HG03520 (cell line): ENCODE data around the gene RLN1.
"Not testable (repeated sequence)": the region's sequence is repeated elsewhere in the genome, so short reads cannot be mapped to it uniquely, and the experiment has no call there.

Experiments used
- ATAC-seq: cut with Tn5 transposase; IDR thresholded peaks from one replicate; pipeline ENCODE4 v1.9.1; 2021; ENCODE audit warnings: mild to moderate bottlenecking, moderate library complexity; ENCODE audit not compliant: unreplicated experiment

Gene RLN1

DNA sequence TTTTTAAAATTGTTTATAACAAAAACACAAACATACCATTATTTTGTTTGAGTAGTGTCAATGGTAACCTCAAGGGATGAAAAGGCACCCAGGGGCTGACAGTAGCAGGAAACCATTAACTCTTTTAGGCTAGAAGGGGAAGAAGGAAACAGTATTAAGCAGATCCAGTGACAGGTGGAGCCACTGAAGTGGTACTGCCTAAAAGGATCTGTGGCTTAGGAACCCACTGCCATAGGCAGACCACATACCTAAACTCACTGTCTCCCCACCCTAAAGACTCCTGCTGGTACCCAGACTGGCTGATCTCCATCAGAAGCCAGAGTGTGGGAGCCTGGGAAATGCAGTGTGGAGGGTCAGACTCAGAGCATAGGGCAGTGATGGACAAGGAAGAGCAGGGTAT, 13.5 kb downstream of the RLN1 start:
- ATAC-seq = no peak

DNA sequence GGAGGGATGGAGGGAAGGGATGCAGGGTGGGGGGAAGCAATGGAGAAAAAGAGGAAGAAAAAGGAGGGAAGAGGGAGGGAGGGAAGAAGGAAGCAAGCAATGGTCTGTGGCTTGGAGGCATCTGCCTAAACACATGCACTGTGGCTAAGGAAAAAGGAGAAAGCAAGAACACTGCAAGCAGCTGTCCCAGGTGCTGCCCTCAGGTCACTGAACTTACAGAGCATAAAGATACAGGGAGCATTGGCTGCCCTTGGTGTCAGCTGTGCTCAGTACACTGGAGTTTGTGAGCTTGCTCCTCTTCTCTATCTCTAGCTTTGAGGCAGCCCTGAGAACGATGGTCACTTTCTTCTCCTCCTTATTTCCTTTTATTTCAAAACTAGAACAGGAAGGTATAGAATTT, 18.1 kb downstream of the RLN1 start:
- ATAC-seq = not testable (repeated sequence)

DNA sequence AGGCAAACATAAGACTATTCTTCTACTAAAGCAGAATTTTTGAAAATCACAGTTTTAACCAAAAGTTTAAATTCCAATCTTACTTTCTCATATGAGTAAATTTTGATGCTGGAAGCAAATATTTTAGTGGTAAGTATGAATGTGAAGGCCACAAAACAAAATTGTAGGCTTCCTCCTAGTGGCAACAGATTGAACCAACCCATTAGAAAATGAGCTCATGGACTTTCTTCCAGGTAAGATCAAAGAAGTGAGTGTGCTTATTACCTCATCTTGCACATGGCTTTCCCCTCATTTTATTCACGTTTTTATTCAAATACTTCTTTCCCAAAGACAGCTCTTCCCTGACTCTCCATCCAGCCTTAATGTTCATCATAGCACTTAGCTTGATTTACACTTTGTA, 18.6 kb downstream of the RLN1 start:
- no peak for ATAC-seq

DNA sequence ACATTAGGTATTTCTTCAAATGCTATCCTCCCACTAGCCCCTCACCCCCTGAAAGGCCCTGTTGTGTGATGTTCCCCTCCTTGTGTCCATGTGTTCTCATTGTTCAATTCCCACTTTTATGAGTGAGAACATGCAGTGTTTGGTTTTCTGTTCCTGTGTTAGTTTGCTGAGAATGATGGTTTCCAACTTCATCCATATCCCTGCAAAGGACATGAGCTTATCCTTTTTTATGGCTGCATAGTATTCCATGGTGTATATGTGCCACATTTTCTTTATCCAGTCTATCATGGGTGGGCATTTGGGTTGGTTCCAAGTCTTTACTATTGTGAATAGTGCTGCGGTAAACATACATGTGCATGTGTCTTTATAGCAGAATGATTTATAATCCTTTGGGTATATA, 23.3 kb downstream of the RLN1 start:
- ATAC-seq = not testable (repeated sequence)

DNA sequence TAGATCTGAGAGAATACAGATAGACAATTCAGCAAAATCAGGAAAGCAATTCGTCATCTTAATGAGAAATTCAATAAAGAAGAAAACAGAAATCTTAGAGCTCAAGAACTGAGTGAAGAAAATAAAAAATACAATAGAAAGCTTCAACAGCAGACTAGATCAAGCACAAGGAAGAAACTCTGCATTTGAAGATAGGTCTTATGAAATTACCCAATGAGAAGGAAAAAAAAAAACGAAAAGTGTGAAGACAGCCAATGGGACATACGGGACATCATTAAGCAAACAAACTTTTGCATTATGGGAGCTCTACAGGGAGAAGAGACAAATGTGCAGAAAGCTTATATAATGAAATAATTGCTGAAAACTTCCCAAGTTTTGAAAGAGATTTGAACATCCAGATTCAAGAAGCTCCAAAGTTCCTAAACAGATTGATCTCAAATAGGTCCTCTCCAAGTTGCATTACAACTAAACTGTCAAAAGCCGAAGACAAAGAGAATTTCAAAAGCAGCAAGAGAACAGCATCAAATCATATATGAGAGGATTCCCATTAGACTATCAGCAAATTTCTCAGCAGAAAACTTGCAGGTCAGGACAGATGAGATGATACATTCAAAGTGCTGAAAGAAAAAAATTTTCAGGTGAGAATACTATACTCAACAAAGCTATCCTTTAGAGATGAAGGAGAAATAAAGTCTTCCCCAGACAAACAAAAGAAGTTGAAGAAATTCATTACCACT, 24.3 kb downstream of the RLN1 start:
- no peak for ATAC-seq

DNA sequence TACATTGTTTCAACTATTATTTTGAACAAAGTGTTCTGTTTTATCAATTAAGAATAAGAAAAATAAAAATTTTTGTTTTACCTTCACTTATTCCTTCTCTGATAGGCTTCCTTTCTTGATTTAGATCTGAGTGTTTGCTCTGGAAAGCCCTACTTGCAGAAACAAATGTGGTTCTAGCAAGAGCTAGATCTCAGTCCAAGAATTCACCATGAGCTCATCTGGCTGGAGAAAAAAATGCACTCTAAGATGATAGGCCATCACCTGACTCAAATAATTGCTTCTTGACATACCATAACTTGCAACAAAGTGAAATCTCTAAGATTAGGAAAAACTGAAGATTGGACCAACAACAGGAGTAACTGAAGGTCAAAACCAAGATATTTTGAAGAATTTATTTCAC, 28.8 kb downstream of the RLN1 start:
- no peak for ATAC-seq

DNA sequence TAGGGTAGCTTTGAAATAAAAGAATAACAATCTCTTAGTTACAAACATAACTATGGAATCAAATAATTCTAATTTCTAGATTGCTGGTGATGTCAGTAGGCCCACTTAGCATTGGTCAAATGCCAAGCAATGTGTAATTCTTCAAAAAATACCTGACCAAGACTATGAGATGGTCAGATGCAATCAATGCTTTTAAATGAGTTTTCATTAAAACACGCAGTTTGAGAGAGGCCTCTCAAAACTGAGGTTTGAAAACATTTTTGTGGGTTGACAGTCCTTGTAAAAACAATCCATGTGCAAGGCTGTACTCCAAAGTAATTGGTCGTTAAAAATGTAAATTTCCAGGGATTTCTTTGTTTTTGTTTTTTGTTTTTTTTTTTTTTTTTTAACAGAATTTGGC, 33.9 kb downstream of the RLN1 start:
- ATAC-seq = no peak

DNA sequence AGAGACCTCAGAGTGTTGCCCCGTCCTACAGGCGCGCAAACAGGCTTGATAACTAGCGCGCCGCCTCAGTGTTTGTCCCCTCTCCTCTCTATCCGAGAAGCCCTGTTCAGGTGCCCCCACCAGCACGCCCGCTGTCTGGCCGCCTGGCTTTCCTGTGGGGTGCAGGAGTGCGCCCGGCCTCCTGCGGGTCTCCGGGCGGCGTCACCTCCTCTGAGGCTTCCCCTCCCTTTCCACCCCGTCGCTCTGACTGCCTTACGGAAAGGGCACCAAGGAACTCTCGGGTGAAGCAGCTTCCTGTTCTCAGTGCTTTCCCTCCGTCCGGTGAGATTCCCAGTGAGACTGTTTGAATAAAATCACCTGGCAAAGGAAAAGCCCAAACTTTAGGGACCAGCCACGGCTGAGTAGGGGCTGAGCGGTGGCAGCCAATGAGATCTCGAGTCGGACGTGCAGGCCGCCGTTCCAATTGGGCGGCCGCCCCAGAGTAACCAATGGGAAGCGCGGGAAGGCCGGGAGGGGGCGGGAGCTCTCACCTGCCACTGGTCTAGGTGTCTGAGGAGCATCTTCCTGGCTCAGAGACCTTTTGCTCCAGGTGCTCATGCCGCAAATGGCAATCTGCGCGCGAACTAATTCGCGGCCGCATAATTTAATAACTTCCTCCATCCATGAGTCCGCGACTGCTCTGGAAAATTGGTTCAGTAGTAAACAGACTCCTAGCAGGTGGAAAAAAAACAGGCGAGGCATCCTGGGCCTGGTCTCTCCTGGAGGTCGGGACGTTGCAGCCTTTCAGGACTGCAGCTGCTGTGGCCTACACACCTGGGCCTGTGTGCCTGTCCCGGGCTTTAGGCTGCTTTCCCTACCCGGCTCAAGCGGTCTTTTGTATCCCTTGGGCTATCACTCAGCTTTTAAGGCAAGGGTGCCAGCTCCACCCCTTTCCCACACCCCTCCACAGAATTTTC, 35.6 kb downstream of the RLN1 start, which contains the start of gene RLN2:
Gene RLN2, minus strand, starts transcription at position 877 of the 956 bp plus-strand sequence. Its CDS starts 136 bp downstream, at position 741.
- peak; percentile 97 for ATAC-seq

DNA sequence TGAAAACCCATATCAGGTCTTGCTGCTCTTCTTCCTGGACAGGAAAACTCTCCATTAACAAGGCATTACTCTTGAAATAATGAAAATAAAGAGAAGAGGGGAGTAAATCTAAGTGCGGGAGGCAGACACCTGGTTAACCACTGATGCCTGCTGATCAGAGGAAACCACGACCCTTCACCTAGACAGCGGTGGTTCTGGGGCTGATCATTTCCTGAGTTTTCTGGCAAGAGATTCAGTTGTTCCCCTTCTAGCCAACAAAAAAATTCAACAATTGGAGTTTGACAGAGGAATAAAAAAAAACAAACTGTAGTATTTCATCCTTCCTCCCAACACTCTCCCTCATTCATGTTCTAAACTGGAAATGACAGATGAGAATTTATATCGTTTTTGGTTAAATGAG, 38.1 kb downstream of the RLN1 start:
- no peak for ATAC-seq

DNA sequence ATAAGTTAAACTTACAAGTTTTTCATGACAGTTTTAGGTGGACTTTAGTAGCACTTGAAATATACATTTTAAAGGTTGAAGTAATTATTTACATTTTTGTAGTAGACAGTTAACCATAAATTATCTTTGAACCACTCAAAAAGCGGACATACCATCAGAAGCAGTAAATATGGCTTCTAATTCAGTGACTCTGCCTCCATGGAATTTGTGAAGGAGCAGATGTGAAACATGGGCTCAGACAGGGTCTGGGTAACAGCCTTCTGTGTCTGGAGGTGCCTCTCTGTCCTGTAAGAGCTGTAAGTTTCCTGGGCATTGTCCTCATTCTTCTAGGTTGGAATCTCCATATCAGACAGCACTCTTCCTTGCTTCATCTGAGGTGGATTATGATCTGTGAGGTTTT, 47.5 kb downstream of the RLN1 start:
- ATAC-seq = no peak

DNA sequence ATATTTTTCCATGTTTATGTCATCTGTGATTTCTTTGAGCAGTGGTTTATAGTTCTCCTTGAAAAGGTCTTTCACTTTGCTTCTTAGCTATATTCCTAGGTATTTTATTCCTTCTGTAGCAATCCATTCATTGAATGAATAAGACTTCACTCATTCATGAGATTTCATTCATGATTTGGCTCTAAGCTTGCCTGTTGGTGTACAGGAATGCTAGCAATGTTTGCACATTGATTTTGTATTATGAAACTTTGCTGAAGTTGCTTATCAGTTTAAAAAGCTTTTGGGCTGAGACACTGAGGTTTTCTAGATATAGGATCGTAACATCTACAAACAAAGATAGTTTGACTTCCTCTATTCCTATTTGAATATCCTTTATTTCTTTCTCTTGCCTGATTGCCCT, 51.1 kb downstream of the RLN1 start:
- ATAC-seq = no peak

DNA sequence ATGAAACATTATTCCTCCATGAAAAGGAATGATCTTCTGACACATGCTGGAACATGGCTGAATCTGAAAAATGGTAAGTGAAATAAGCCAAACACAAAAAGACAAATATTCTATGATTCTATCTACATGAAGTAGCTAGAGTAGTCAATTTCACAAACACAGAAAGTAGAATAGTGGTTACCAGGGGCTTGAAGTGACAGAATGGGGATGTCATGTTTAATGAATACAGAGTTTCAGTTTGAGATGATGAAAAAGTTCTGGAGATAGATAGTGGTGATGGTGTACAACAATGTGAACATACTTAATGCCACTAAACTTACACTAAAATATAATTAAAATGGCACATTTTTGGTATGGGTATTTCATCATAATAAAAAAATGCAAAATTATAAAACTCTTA, 53.4 kb downstream of the RLN1 start:
- ATAC-seq = no peak
